Putamen (tissue), 1 donor: ENCODE results near the gene PIK3CA.
"Not testable (repeated sequence)": the region's sequence is repeated elsewhere in the genome, so short reads cannot be mapped to it uniquely, and the experiment has no call there.

Experiments used
- DNase-seq: peaks from one replicate; pipeline ENCODE4 v3.0.0-alpha.2; 2016; ENCODE audit warnings: low spot score

Gene PIK3CA

GRCh38 chr3:179200790-179201189 lies 52.6 kb downstream of the PIK3CA start:
- DNase-seq, result no peak

GRCh38 chr3:179215550-179215949 lies 67.4 kb downstream of the PIK3CA start:
- not testable (repeated sequence) for DNase-seq

- not testable (repeated sequence) for DNase-seq
These were observed 70.1 kb downstream of the PIK3CA start for GRCh38 chr3:179218213-179218612.

GRCh38 chr3:179223548-179223947 lies 75.4 kb downstream of the PIK3CA start:
- no peak for DNase-seq

GRCh38 chr3:179224584-179224983 lies 76.4 kb downstream of the PIK3CA start:
- no peak for DNase-seq

- DNase-seq, result no peak
These were observed 79.2 kb downstream of the PIK3CA start for GRCh38 chr3:179227349-179227748.

- peak; percentile 38 for DNase-seq
These were observed 81.0 kb downstream of the PIK3CA start for GRCh38 chr3:179229177-179229576.

GRCh38 chr3:179233043-179233442 lies 84.9 kb downstream of the PIK3CA start:
- no peak for DNase-seq

- DNase-seq, result no peak
These were observed 86.0 kb downstream of the PIK3CA start for GRCh38 chr3:179234199-179234598.

- no peak for DNase-seq
These were observed 88.6 kb downstream of the PIK3CA start for GRCh38 chr3:179236669-179237301.

GRCh38 chr3:179240299-179240698 lies 92.1 kb downstream of the PIK3CA start:
- not testable (repeated sequence) for DNase-seq

- not testable (repeated sequence) for DNase-seq
These were observed 94.7 kb downstream of the PIK3CA start for GRCh38 chr3:179242859-179243258.

- no peak for DNase-seq
These were observed 96.7 kb downstream of the PIK3CA start for GRCh38 chr3:179244878-179245277.

GRCh38 chr3:179247289-179248015 lies 99.3 kb downstream of the PIK3CA start:
- no peak for DNase-seq

- DNase-seq, result no peak
These were observed 102.8 kb downstream of the PIK3CA start, which contains the start of gene KCNMB3 for GRCh38 chr3:179250803-179251476. KCNMB3 (minus strand) TSS chr3:179251114; CDS start chr3:179250990, 124 bp downstream.

GRCh38 chr3:179256813-179257212 lies 108.7 kb downstream of the PIK3CA start:
- no peak for DNase-seq

- DNase-seq, result not testable (repeated sequence)
These were observed 109.6 kb downstream of the PIK3CA start for GRCh38 chr3:179257742-179258141.

- no peak for DNase-seq
These were observed 110.7 kb downstream of the PIK3CA start for GRCh38 chr3:179258820-179259219.

GRCh38 chr3:179259959-179260756 lies 112.0 kb downstream of the PIK3CA start:
- not testable (repeated sequence) for DNase-seq

- DNase-seq, result peak; percentile 70
These were observed 113.0 kb downstream of the PIK3CA start for GRCh38 chr3:179260949-179261765.

GRCh38 chr3:179263134-179263533 lies 115.0 kb downstream of the PIK3CA start:
- DNase-seq, result no peak
